H1 (cell line): Measurements from ENCODE around the gene NDST3. TPM values are rescaled to one million over a fixed set of nuclear protein-coding genes. Genes with fewer than 3 reads are reported as not detected.

Experiments used
- CTCF ChIA-PET: fragments of 300-600 bp; sonication (Branson Sonifier 250); formaldehyde crosslinking; loops from one replicate; lab custom pipeline; 2021; ENCODE audit not compliant: partially characterized antibody; lab: Charles Lee
- POLR2A ChIA-PET: fragments of 300-600 bp; sonication (Branson Sonifier 250); formaldehyde crosslinking; loops from one replicate; lab custom pipeline; 2021; ENCODE audit warnings: inconsistent platforms; ENCODE audit not compliant: partially characterized antibody; lab: Charles Lee
- DNase-seq, 2 experiments: peaks; one replicate each; pipeline versions ENCODE4 v3.0.0 to v3.0.0-alpha.2; 2010 to 2022; ENCODE audit warnings: low spot score in 2 of 2, low read depth in 1 of 2, mixed read lengths in 1 of 2
- FAIRE-seq: peaks from 2 replicates; lab custom pipeline; 2011; peaks lifted over from hg19 to GRCh38; lab: Jason Lieb, UNC
- H2AFZ ChIP-seq: 2 replicates; pipeline ENCODE4 v1.8.1; 2012; ENCODE audit warnings: low read length, inconsistent platforms
- H2AK5ac ChIP-seq: 2 replicates; pipeline ENCODE4 v1.6.1; 2013; ENCODE audit warnings: low read depth, low read length
- H2BK120ac ChIP-seq: replicated peaks from 2 replicates; pipeline ENCODE3; 2013; ENCODE audit warnings: low read depth, low read length, inconsistent platforms
- H2BK12ac ChIP-seq: 2 replicates; pipeline ENCODE4 v1.6.1; 2013; ENCODE audit warnings: low read depth, low read length
- H2BK15ac ChIP-seq: 2 replicates; pipeline ENCODE4 v1.6.1; 2013; ENCODE audit warnings: low read length
- H2BK20ac ChIP-seq: 2 replicates; pipeline ENCODE4 v1.6.1; 2013; ENCODE audit warnings: low read length
- H2BK5ac ChIP-seq: 2 replicates; pipeline ENCODE4 v1.6.1; 2013; ENCODE audit warnings: low read depth, low read length
- H3K14ac ChIP-seq: 2 replicates; pipeline ENCODE4 v1.6.1; 2013; ENCODE audit warnings: inconsistent platforms; ENCODE audit not compliant: insufficient read length
- H3K18ac ChIP-seq: 2 replicates; pipeline ENCODE4 v1.6.1; 2013; ENCODE audit warnings: low read length; ENCODE audit errors: extremely low read depth
- H3K23ac ChIP-seq: 2 replicates; pipeline ENCODE4 v1.6.1; 2013; ENCODE audit warnings: inconsistent platforms; ENCODE audit not compliant: insufficient read length
- H3K23me2 ChIP-seq: 2 replicates; pipeline ENCODE4 v1.6.1; 2013; ENCODE audit warnings: low read depth, low read length
- H3K27ac ChIP-seq: 2 replicates; pipeline ENCODE4 v1.6.1; 2011; ENCODE audit warnings: low read depth, low read length, inconsistent platforms
- H3K27me3 ChIP-seq, 4 experiments: replicated peaks in 1 of 4; 1 replicate in 1 of 4; 2 replicates in 3 of 4; pipeline versions ENCODE4 v1.6.1 to v1.8.1; 2011 to 2013; ENCODE audit warnings: low read length in 3 of 4, mild to moderate bottlenecking in 3 of 4, inconsistent platforms in 2 of 4, mixed read lengths in 2 of 4, moderate library complexity in 1 of 4; ENCODE audit not compliant: control insufficient read depth in 3 of 4, insufficient read depth in 3 of 4; ENCODE audit errors: extremely low read depth in 1 of 4
- H3K36me3 ChIP-seq, 4 experiments: 2 replicates each; pipeline versions ENCODE4 v1.6.1 to v1.8.1; 2011 to 2013; ENCODE audit warnings: mild to moderate bottlenecking in 4 of 4, low read length in 3 of 4, moderate library complexity in 2 of 4, control low read depth in 1 of 4, inconsistent platforms in 1 of 4; ENCODE audit not compliant: insufficient read depth in 4 of 4, control insufficient read depth in 2 of 4
- H3K4ac ChIP-seq: replicated peaks from 2 replicates; pipeline ENCODE3; 2013; ENCODE audit warnings: low read length, low read depth, mixed read lengths, inconsistent platforms; ENCODE audit not compliant: insufficient read length
- H3K4me1 ChIP-seq, 4 experiments: replicated peaks in 1 of 4; 1 replicate in 1 of 4; 2 replicates in 3 of 4; pipeline versions ENCODE4 v1.6.1 to v1.8.1; 2011 to 2013; ENCODE audit warnings: low read length in 3 of 4, inconsistent platforms in 2 of 4, mixed read lengths in 1 of 4; ENCODE audit not compliant: insufficient read depth in 4 of 4, control insufficient read depth in 3 of 4
- H3K4me2 ChIP-seq, 2 experiments: 2 replicates each; pipeline versions ENCODE4 v1.6.1 to v1.8.1; 2011 to 2013; ENCODE audit warnings: low read depth in 2 of 2, low read length in 2 of 2, control low read depth in 1 of 2, inconsistent platforms in 1 of 2, mild to moderate bottlenecking in 1 of 2; ENCODE audit not compliant: insufficient read depth in 1 of 2
- H3K4me3 ChIP-seq, 4 experiments: fragments of 200-600, 300-600 bp in 1 of 4; sonication (generic), shearing (Covaris generic), sonication (Bioruptor Twin) in 1 of 4; 2 replicates each; pipeline versions ENCODE4 v1.5.1 to v1.8.1; 2011 to 2016; ENCODE audit warnings: low read length in 4 of 4, low read depth in 3 of 4, control low read depth in 2 of 4, inconsistent platforms in 2 of 4, mild to moderate bottlenecking in 2 of 4, mixed read lengths in 1 of 4, moderate library complexity in 1 of 4; ENCODE audit not compliant: insufficient read depth in 2 of 4; ENCODE audit errors: extremely low read depth in 1 of 4
- H3K56ac ChIP-seq: replicated peaks from 2 replicates; pipeline ENCODE3; 2013; ENCODE audit warnings: low read depth, mild to moderate bottlenecking, mixed read lengths, low read length, inconsistent platforms; ENCODE audit not compliant: insufficient read length
- H3K79me1 ChIP-seq: 2 replicates; pipeline ENCODE4 v1.6.1; 2013; ENCODE audit warnings: low read depth, low read length, control low read depth
- H3K79me2 ChIP-seq, 2 experiments: 2 replicates each; pipeline versions ENCODE4 v1.6.1 to v1.8.1; 2012 to 2013; ENCODE audit warnings: low read length in 2 of 2, mild to moderate bottlenecking in 2 of 2, inconsistent platforms in 1 of 2; ENCODE audit not compliant: insufficient read depth in 2 of 2, control insufficient read depth in 1 of 2
- H3K9ac ChIP-seq, 4 experiments: replicated peaks in 1 of 4; 1 replicate in 1 of 4; 2 replicates in 3 of 4; pipeline versions ENCODE4 v1.6.1 to v1.8.1; 2011 to 2013; ENCODE audit warnings: low read depth in 3 of 4, low read length in 3 of 4, control low read depth in 2 of 4, mild to moderate bottlenecking in 2 of 4, moderate library complexity in 2 of 4, inconsistent platforms in 1 of 4; ENCODE audit errors: extremely low read depth in 1 of 4
- H3K9me3 ChIP-seq, 2 experiments: 2 replicates each; pipeline versions ENCODE4 v1.6.1 to v1.8.1; 2012 to 2013; ENCODE audit warnings: mild to moderate bottlenecking in 2 of 2, moderate library complexity in 2 of 2, control low read depth in 1 of 2, inconsistent platforms in 1 of 2, low read depth in 1 of 2, low read length in 1 of 2, mixed read lengths in 1 of 2; ENCODE audit not compliant: insufficient read depth in 2 of 2
- H4K20me1 ChIP-seq, 2 experiments: replicated peaks in 1 of 2; 2 replicates each; pipeline versions ENCODE3 to v1.8.1; 2011 to 2013; ENCODE audit warnings: inconsistent platforms in 2 of 2, low read length in 2 of 2, mild to moderate bottlenecking in 1 of 2; ENCODE audit not compliant: insufficient read depth in 2 of 2, control insufficient read depth in 1 of 2
- H4K5ac ChIP-seq: 2 replicates; pipeline ENCODE4 v1.6.1; 2013; ENCODE audit warnings: low read length, low read depth, mixed read lengths, inconsistent platforms; ENCODE audit not compliant: insufficient read length
- H4K8ac ChIP-seq: 2 replicates; pipeline ENCODE4 v1.8.0; 2013; ENCODE audit warnings: mild to moderate bottlenecking, moderate library complexity, low read length, inconsistent platforms; ENCODE audit not compliant: insufficient read depth; ENCODE audit errors: extremely low read depth
- H4K91ac ChIP-seq: replicated peaks from 2 replicates; pipeline ENCODE3; 2013; ENCODE audit warnings: low read length, mixed read lengths, inconsistent platforms; ENCODE audit not compliant: insufficient read length
- BCL11A ChIP-seq, 2 experiments: IDR thresholded peaks; one replicate each; pipeline ENCODE4 v1.6.1; 2011; ENCODE audit warnings: low read depth in 2 of 2, low read length in 2 of 2, mild to moderate bottlenecking in 2 of 2
- EP300 ChIP-seq, 2 experiments: IDR thresholded peaks; 1 replicate in 1 of 2; 2 replicates in 1 of 2; pipeline ENCODE4 v1.6.1; 2011 to 2012; ENCODE audit warnings: low read depth in 2 of 2, low read length in 2 of 2, mild to moderate bottlenecking in 2 of 2, borderline replicate concordance in 1 of 2, inconsistent platforms in 1 of 2, moderate library complexity in 1 of 2
- GTF2F1 ChIP-seq: IDR thresholded peaks from 2 replicates; pipeline ENCODE4 v1.6.1; 2012; ENCODE audit warnings: low read depth, low read length, improper control_type of control experiment, borderline replicate concordance
- JUN ChIP-seq: IDR thresholded peaks from 2 replicates; pipeline ENCODE4 v1.6.1; 2011; ENCODE audit warnings: low read depth, mild to moderate bottlenecking, improper control_type of control experiment, low read length
- KDM4A ChIP-seq: IDR thresholded peaks from one replicate; pipeline ENCODE4 v1.7.1; 2012; ENCODE audit warnings: low read depth, mild to moderate bottlenecking, moderate library complexity, low read length, inconsistent platforms; ENCODE audit not compliant: severe bottlenecking
- NRF1 ChIP-seq: IDR thresholded peaks from 2 replicates; pipeline ENCODE4 v1.6.1; 2011; ENCODE audit warnings: mild to moderate bottlenecking, low read depth, low read length, improper control_type of control experiment
- PHF8 ChIP-seq: fragments of 200-600 bp; sonication (generic); conservative IDR thresholded peaks from 2 replicates; pipeline ENCODE4 v1.7.1; 2012; ENCODE audit warnings: low read depth, mild to moderate bottlenecking, inconsistent platforms, low read length, moderate library complexity
- POLR2AphosphoS5 ChIP-seq: IDR thresholded peaks from 2 replicates; pipeline ENCODE4 v1.6.1; 2011; ENCODE audit warnings: low read depth, low read length
- RAD21 ChIP-seq, 2 experiments: IDR thresholded peaks in 1 of 2; conservative IDR thresholded peaks in 1 of 2; 2 replicates each; pipeline ENCODE4 v1.6.1; 2011; ENCODE audit warnings: low read depth in 2 of 2, low read length in 2 of 2, improper control_type of control experiment in 1 of 2, inconsistent platforms in 1 of 2, mild to moderate bottlenecking in 1 of 2, moderate library complexity in 1 of 2
- RXRA ChIP-seq: IDR thresholded peaks from 2 replicates; pipeline ENCODE4 v1.6.1; 2011; ENCODE audit warnings: low read depth, mild to moderate bottlenecking, low read length, moderate library complexity; ENCODE audit not compliant: insufficient read depth
- SAP30 ChIP-seq: fragments of 300-600 bp; sonication (generic); IDR thresholded peaks from 2 replicates; pipeline ENCODE4 v1.7.1; 2012; ENCODE audit warnings: low read length, moderate library complexity, mild to moderate bottlenecking, inconsistent platforms; ENCODE audit not compliant: insufficient read depth, insufficient replicate concordance
- TAF7 ChIP-seq: optimal IDR thresholded peaks from 2 replicates; pipeline ENCODE3; 2011; ENCODE audit warnings: low read depth, mild to moderate bottlenecking, inconsistent platforms, low read length, moderate library complexity, borderline replicate concordance
- WGBS, 2 experiments: shearing (Covaris generic) in 1 of 2; methylation state at CpG; one replicate each; pipeline versions ENCODE4 v1.1.6 to v1.1.7; 2013 to 2015; ENCODE audit warnings: low lambda C conversion rate in 2 of 2, mixed read lengths in 2 of 2, inconsistent platforms in 1 of 2, low coverage in 1 of 2, missing lambda C conversion rate in 1 of 2; ENCODE audit not compliant: insufficient replicate concordance in 2 of 2, insufficient coverage in 1 of 2, insufficient read length in 1 of 2; ENCODE audit errors: extremely low coverage in 1 of 2, missing lambda C conversion rate in 1 of 2; 5-methylcytosine and 5-hydroxymethylcytosine counted together
- polyA plus RNA-seq, 7 experiments: library from polyadenylated mRNA; depleted of rRNA in 3 of 7; stranded (reverse) in 5 of 7; unstranded in 2 of 7; fragments of >200 nt in 5 of 7; fragments of 200-250 nt in 2 of 7; gene quantifications; 1 replicate in 5 of 7; 2 replicates in 1 of 7; 4 replicates in 1 of 7; pipeline versions ENCODE4 v1.2.1 to v1.2.3, GENCODE V29; 2011 to 2013; ENCODE audit warnings: missing spikeins in 2 of 7, mixed read lengths in 2 of 7
- total RNA-seq: library from RNA; stranded (reverse); fragmentation: NEBNext Ultra II Directional; extraction: Animal tissue kit (Norgen Biotek cat#: 25700); gene quantifications from 2 replicates; pipeline ENCODE4 v1.2.1, GENCODE V29; 2021

NDST3 gene
- total and polyA plus RNA-seq, 2 of the 8 experiments (the other 6 are each of a cell fraction or from before 2014, with no cell fraction given) = 0.35 to 0.60 TPM

- H2BK120ac ChIP-seq = no peak overlapping the region
- H4K91ac ChIP-seq = no peak overlapping the region
- no peak overlapping the region for H3K4me2 ChIP-seq
- no peak overlapping the region for H4K5ac ChIP-seq
- H4K8ac ChIP-seq = no peak overlapping the region
- H3K9me3 ChIP-seq = no peaks in the 10 kb centered on the region
- H3K36me3 ChIP-seq = peaks cover 0 to 33% (median 6%) of the 10 kb centered on the region in 4 experiments; a peak in 5 of 8 replicates
- WGBS, 2 experiments = 81% methylated on average over 4 of the region's 4 CpGs; no CpG with 5 or more reads in 1 of the 2 experiments
- TF ChIP-seq RXRA = no peak
- TF ChIP-seq TAF7 = no peak
- no peak for TF ChIP-seq RAD21 (IDR thresholded peaks at IDR 0.05 in 1 of 2, conservative IDR thresholded peaks at IDR 0.05 in 1 of 2; ENCODE audit: low read depth in 2 of 2, low read length in 2 of 2)
- TF ChIP-seq EP300 (IDR thresholded peaks at IDR 0.05; ENCODE audit: borderline replicate concordance in 1 of 2, low read depth in 2 of 2, low read length in 2 of 2) = no peak
- no peak for TF ChIP-seq POLR2AphosphoS5
- TF ChIP-seq NRF1 = no peak
- TF ChIP-seq JUN = no peak
- no peak for TF ChIP-seq SAP30
- no peak for TF ChIP-seq PHF8
- TF ChIP-seq KDM4A = no peak
- TF ChIP-seq BCL11A (IDR thresholded peaks at IDR 0.05; ENCODE audit: low read depth in 2 of 2, low read length in 2 of 2) = no peak
- TF ChIP-seq GTF2F1 = no peak
- no peak overlapping the region for H3K18ac ChIP-seq
- no peak overlapping the region for H2BK5ac ChIP-seq
- H2BK15ac ChIP-seq = no peak overlapping the region
- H3K23ac ChIP-seq = no peak overlapping the region
- H3K23me2 ChIP-seq = peaks cover 2% of the 10 kb centered on the region
- H2BK20ac ChIP-seq = no peak overlapping the region
- H2AFZ ChIP-seq = no peak overlapping the region
- H2AK5ac ChIP-seq = no peak overlapping the region
- ChIA-PET CTCF (interaction anchor here (2.6 kb wide), 1 partner anchor 71 kb away, joined by 9 read pairs; the partner anchor contains the start of gene PRSS12), POLR2A (interaction anchor here (1.4 kb wide), 1 partner anchor 10 kb away, joined by 3 read pairs; no protein-coding TSS in a partner anchor)
- H3K56ac ChIP-seq = no peak overlapping the region
- FAIRE-seq = no peak
- no peaks in the 10 kb centered on the region for H3K27me3 ChIP-seq
- H3K4me1 ChIP-seq = peaks cover 0 to 8% (median 0%) of the 10 kb centered on the region in 4 experiments; a peak in 2 of 7 replicates
- peaks cover 0 to 7% of the 10 kb centered on the region in 2 experiments for H4K20me1 ChIP-seq
- H3K9ac ChIP-seq = no peak overlapping the region
- no peak overlapping the region for H3K14ac ChIP-seq
- DNase-seq = no peak
- H3K79me1 ChIP-seq = no peaks in the 10 kb centered on the region; the same call in 1 of the 2 replicates
- H3K4ac ChIP-seq = no peak overlapping the region
- H3K79me2 ChIP-seq = peaks cover 0 to 14% of the 10 kb centered on the region in 2 experiments; a peak in 3 of 4 replicates
- no peak overlapping the region for H3K27ac ChIP-seq
- no peak overlapping the region for H2BK12ac ChIP-seq
- no peak overlapping the region for H3K4me3 ChIP-seq
Observed at GRCh38 chr4:118282692-118283091, 248.4 kb downstream of the NDST3 start.
